GOT3 (cell line): Measurements from ENCODE around the gene LDLRAD1.
"Not testable (repeated sequence)": the region's sequence is repeated elsewhere in the genome, so short reads cannot be mapped to it uniquely, and the experiment has no call there.

ENCODE experiments used
- DNase-seq: peaks from one replicate; lab custom pipeline; 2025; ENCODE audit warnings: mixed read lengths; lab: John Stamatoyannopoulos, UW

The LDLRAD1 gene

GRCh38 chr1:53992085-53992874 lies 25.7 kb downstream of the LDLRAD1 start:
- DNase-seq, result no peak

- no peak for DNase-seq
Observed at GRCh38 chr1:53987880-53988279, 30.1 kb downstream of the LDLRAD1 start.

GRCh38 chr1:53986458-53986857 lies 31.5 kb downstream of the LDLRAD1 start:
- DNase-seq, result no peak

GRCh38 chr1:53984726-53985125 lies 33.3 kb downstream of the LDLRAD1 start:
- no peak for DNase-seq

GRCh38 chr1:53982763-53983104 lies 35.3 kb downstream of the LDLRAD1 start:
- DNase-seq, result no peak

GRCh38 chr1:53982034-53982762 lies 35.8 kb downstream of the LDLRAD1 start:
- no peak for DNase-seq

- DNase-seq, result no peak
Observed at GRCh38 chr1:53981220-53981619, 36.8 kb downstream of the LDLRAD1 start.

GRCh38 chr1:53979712-53980450 lies 38.1 kb downstream of the LDLRAD1 start:
- no peak for DNase-seq

- DNase-seq, result no peak
Observed at GRCh38 chr1:53975861-53976260, 42.1 kb downstream of the LDLRAD1 start.

GRCh38 chr1:53971718-53972117 lies 46.3 kb downstream of the LDLRAD1 start:
- no peak for DNase-seq

- DNase-seq, result not testable (repeated sequence)
Observed at GRCh38 chr1:53969323-53969722, 48.7 kb downstream of the LDLRAD1 start.

- no peak for DNase-seq
Observed at GRCh38 chr1:53968125-53968513, 49.9 kb downstream of the LDLRAD1 start.

GRCh38 chr1:53967409-53968124 lies 50.4 kb downstream of the LDLRAD1 start:
- DNase-seq, result no peak

GRCh38 chr1:53966794-53967193 lies 51.2 kb downstream of the LDLRAD1 start:
- DNase-seq, result no peak

- no peak for DNase-seq
Observed at GRCh38 chr1:53964109-53964508, 53.9 kb downstream of the LDLRAD1 start.

GRCh38 chr1:53963460-53963859 lies 54.5 kb downstream of the LDLRAD1 start:
- DNase-seq, result no peak

- DNase-seq, result no peak
Observed at GRCh38 chr1:53962395-53962794, 55.6 kb downstream of the LDLRAD1 start.

GRCh38 chr1:53959664-53960250 lies 58.2 kb downstream of the LDLRAD1 start:
- DNase-seq, result no peak
